Measurements from ENCODE around the gene ROCK2.

- TF ChIP-seq CTCF (IDR thresholded peaks at IDR 0.05) (no peak), EZH2 (IDR thresholded peaks at IDR 0.05) (no peak), EZH2phosphoT487 (IDR thresholded peaks at IDR 0.05) (no peak)
Observed at GRCh38 chr2:11133936-11134320, 210.5 kb downstream of the ROCK2 start.

Measured in neural progenitor cell (in vitro differentiated cells).